Lung microvascular endothelial cell (primary cell): Measurements from ENCODE around the gene ABI2. TPM values are rescaled to one million over a fixed set of nuclear protein-coding genes. Genes with fewer than 3 reads are reported as not detected.
"Not testable (repeated sequence)": the region's sequence is repeated elsewhere in the genome, so short reads cannot be mapped to it uniquely, and the experiment has no call there.

Experiments used
- DNase-seq, 2 donors: peaks; one replicate each; pipeline versions ENCODE4 v3.0.0 to v3.0.0-alpha.2; 2010; ENCODE audit warnings: low read depth in 2 of 2
- total RNA-seq: library from RNA; depleted of rRNA; stranded (reverse); fragments of >200 nt; gene quantifications from 2 replicates; pipeline ENCODE4 v1.2.1, GENCODE V29; 2014

ABI2 gene
- total RNA-seq: 18.3 and 19.4 TPM in 2 replicates

- peak; percentile 81 to 88 for DNase-seq
These were observed at the start of gene ABI2 for GRCh38 chr2:203327901-203328759. Gene ABI2 (plus strand): TSS chr2:203328394. CDS start chr2:203328515, 121 bp downstream.

GRCh38 chr2:203279288-203279687 lies 48.9 kb upstream of the ABI2 start:
- peak in 1 of 2 donors; percentile 4 for DNase-seq

- peak; percentile 69 to 90 for DNase-seq
These were observed 47.6 kb upstream of the ABI2 start for GRCh38 chr2:203280428-203281064.

GRCh38 chr2:203282101-203282500 lies 46.1 kb upstream of the ABI2 start:
- no peak for DNase-seq

- DNase-seq: no peak
These were observed 41.7 kb upstream of the ABI2 start for GRCh38 chr2:203286532-203286931.

GRCh38 chr2:203301667-203302066 lies 26.5 kb upstream of the ABI2 start:
- DNase-seq: no peak

GRCh38 chr2:203302586-203302985 lies 25.6 kb upstream of the ABI2 start:
- DNase-seq: not testable (repeated sequence)

- DNase-seq: no peak
These were observed 17.3 kb upstream of the ABI2 start for GRCh38 chr2:203310688-203311436.

- DNase-seq: no peak
These were observed 1.8 kb upstream of the ABI2 start for GRCh38 chr2:203326356-203326755.

GRCh38 chr2:203327582-203327900 lies 653 bp upstream of the ABI2 start:
- DNase-seq: no peak

GRCh38 chr2:203328760-203329540 lies 756 bp downstream of the ABI2 start:
- DNase-seq: peak; percentile 53 to 58

GRCh38 chr2:203330434-203330833 lies 2.2 kb downstream of the ABI2 start:
- DNase-seq: no peak

- DNase-seq: no peak
These were observed 10.1 kb downstream of the ABI2 start for GRCh38 chr2:203338322-203338721.

- DNase-seq: peak; percentile 25 to 78
These were observed 12.7 kb downstream of the ABI2 start for GRCh38 chr2:203340791-203341487.

- peak; percentile 32 to 77 for DNase-seq
These were observed 13.6 kb downstream of the ABI2 start for GRCh38 chr2:203341741-203342310.

GRCh38 chr2:203342374-203342773 lies 14.2 kb downstream of the ABI2 start:
- not testable (repeated sequence) for DNase-seq

- no peak for DNase-seq
These were observed 16.5 kb downstream of the ABI2 start for GRCh38 chr2:203344667-203345066.

- DNase-seq: no peak
These were observed 18.4 kb downstream of the ABI2 start for GRCh38 chr2:203346612-203347011.

- DNase-seq: peak in 1 of 2 donors; percentile 33
These were observed 19.2 kb downstream of the ABI2 start for GRCh38 chr2:203347375-203347774.

GRCh38 chr2:203352604-203353255 lies 24.5 kb downstream of the ABI2 start:
- no peak for DNase-seq
